Epithelial cell of proximal tubule (primary cell): ENCODE results near the gene SP5. TPM values are rescaled to one million over a fixed set of nuclear protein-coding genes. Genes with fewer than 3 reads are reported as not detected.

Experiments used
- DNase-seq: peaks from one replicate; pipeline ENCODE4 v3.0.0-alpha.2; 2011; ENCODE audit warnings: low read depth
- H3K4me3 ChIP-seq: 2 replicates; pipeline ENCODE4 v1.5.1; 2011; ENCODE audit warnings: low read depth, mild to moderate bottlenecking, low read length
- total RNA-seq: library from RNA; depleted of rRNA; stranded (reverse); fragments of >200 nt; gene quantifications from 2 replicates; pipeline ENCODE4 v1.2.3, GENCODE V29; 2015
- TF ChIP-seq, protein P1 (sequence below): conservative IDR thresholded peaks from 2 replicates; pipeline ENCODE4 v1.5.1; 2012; ENCODE audit warnings: low read depth, mild to moderate bottlenecking, low read length

SP5 gene
- total RNA-seq, 1 donor from 2014 or later, result not detected

- no peak for DNase-seq
- TF ChIP-seq, protein P1, sequence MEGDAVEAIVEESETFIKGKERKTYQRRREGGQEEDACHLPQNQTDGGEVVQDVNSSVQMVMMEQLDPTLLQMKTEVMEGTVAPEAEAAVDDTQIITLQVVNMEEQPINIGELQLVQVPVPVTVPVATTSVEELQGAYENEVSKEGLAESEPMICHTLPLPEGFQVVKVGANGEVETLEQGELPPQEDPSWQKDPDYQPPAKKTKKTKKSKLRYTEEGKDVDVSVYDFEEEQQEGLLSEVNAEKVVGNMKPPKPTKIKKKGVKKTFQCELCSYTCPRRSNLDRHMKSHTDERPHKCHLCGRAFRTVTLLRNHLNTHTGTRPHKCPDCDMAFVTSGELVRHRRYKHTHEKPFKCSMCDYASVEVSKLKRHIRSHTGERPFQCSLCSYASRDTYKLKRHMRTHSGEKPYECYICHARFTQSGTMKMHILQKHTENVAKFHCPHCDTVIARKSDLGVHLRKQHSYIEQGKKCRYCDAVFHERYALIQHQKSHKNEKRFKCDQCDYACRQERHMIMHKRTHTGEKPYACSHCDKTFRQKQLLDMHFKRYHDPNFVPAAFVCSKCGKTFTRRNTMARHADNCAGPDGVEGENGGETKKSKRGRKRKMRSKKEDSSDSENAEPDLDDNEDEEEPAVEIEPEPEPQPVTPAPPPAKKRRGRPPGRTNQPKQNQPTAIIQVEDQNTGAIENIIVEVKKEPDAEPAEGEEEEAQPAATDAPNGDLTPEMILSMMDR, result no peak
- no peak overlapping the region for H3K4me3 ChIP-seq
These were observed 3.9 kb upstream of the SP5 start for GRCh38 chr2:170711196-170711773.

DNA sequence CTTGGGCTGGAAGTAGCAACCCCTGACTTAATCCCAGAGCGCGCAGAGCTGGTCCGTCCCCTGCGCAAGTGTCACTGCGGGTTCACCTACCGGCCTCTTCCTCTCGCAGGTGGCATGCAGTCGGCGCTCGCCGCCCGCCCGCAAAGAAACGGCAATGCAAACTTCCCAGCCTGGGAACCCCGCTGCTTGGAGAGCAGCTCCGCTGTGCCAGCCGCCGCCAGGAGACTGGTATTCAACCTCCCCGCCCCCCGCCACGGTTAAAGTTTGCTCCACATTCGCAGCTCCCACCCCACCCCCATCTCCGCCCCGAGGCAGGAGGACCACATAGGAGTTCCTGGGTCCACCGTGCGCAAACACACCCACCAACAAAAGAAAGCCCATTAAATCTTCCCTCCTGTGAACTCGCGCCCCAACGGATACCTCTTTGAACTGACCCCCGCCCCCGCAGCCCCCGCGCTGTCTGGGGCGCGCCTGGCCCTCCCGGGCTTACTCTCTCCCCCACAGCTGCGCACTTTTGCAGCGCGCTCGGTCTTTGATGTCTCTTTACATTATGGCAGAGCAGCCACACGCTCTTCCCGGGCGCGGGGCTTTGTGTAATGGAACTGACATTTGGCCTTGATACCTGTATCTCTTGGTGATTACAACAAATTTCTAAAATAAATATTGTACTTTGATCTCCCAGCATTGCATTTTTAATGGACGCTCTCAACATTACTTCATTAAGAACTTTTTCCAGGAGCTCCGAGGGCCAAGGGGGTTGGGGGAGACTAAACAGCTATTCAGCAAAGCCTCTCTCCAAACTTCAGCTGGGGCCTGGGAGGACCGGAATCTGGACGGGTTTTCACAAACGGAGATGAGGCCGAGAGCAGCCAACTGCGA lies 3.1 kb upstream of the SP5 start:
- no peak overlapping the region for H3K4me3 ChIP-seq
- TF ChIP-seq, protein P1, result no peak
- DNase-seq, result no peak

- TF ChIP-seq, protein P1, result no peak
- no peak for DNase-seq
- H3K4me3 ChIP-seq, result no peak overlapping the region
These were observed 2.2 kb upstream of the SP5 start for GRCh38 chr2:170712653-170713542.

- H3K4me3 ChIP-seq, result peak overlapping the region; percentile 46
- no peak for DNase-seq
- TF ChIP-seq, protein P1, result no peak
These were observed 1.4 kb upstream of the SP5 start for GRCh38 chr2:170713543-170714380.

GRCh38 chr2:170714381-170715061 lies 616 bp upstream of the SP5 start:
- DNase-seq, result no peak
- H3K4me3 ChIP-seq, result peak overlapping the region; percentile 46
- TF ChIP-seq, protein P1, result no peak
